GM18873 (cell line): ENCODE data around the gene USH1G.
"Not testable (repeated sequence)": the region's sequence is repeated elsewhere in the genome, so short reads cannot be mapped to it uniquely, and the experiment has no call there.

Source experiments
- ATAC-seq: cut with Tn5 transposase; IDR thresholded peaks from one replicate; pipeline ENCODE4 v1.9.1; 2021; ENCODE audit warnings: mild to moderate bottlenecking, moderate library complexity, moderate number of reproducible peaks; ENCODE audit not compliant: unreplicated experiment, low FRiP score

Gene USH1G

GRCh38 chr17:74922694-74923537, at the start of gene USH1G:
Gene USH1G, minus strand, starts transcription at chr17:74923255. Its CDS starts 182 bp downstream, at chr17:74923073.
- ATAC-seq, result no peak

- no peak for ATAC-seq
Observed at GRCh38 chr17:74972107-74972972, 49.3 kb upstream of the USH1G start, which contains the start of gene HID1. Gene HID1, minus strand, starts transcription at chr17:74972759. Its CDS starts 103 bp downstream, at chr17:74972656.

- no peak for ATAC-seq
Observed at GRCh38 chr17:74971842-74972106, 48.7 kb upstream of the USH1G start.

GRCh38 chr17:74971069-74971841, 48.2 kb upstream of the USH1G start:
- no peak for ATAC-seq

- no peak for ATAC-seq
Observed at GRCh38 chr17:74970395-74970794, 47.3 kb upstream of the USH1G start.

- not testable (repeated sequence) for ATAC-seq
Observed at GRCh38 chr17:74969501-74969900, 46.4 kb upstream of the USH1G start.

GRCh38 chr17:74968361-74968780, 45.3 kb upstream of the USH1G start:
- no peak for ATAC-seq

GRCh38 chr17:74964988-74965622, 42.0 kb upstream of the USH1G start:
- ATAC-seq, result no peak

- ATAC-seq, result no peak
Observed at GRCh38 chr17:74964246-74964761, 41.2 kb upstream of the USH1G start.

GRCh38 chr17:74963656-74964055, 40.6 kb upstream of the USH1G start:
- no peak for ATAC-seq

- ATAC-seq, result no peak
Observed at GRCh38 chr17:74962622-74963394, 39.8 kb upstream of the USH1G start.

GRCh38 chr17:74961657-74962350, 38.7 kb upstream of the USH1G start:
- no peak for ATAC-seq

- no peak for ATAC-seq
Observed at GRCh38 chr17:74960570-74961342, 37.7 kb upstream of the USH1G start.

GRCh38 chr17:74959826-74960515, 36.9 kb upstream of the USH1G start:
- no peak for ATAC-seq

- ATAC-seq, result no peak
Observed at GRCh38 chr17:74957935-74958740, 35.1 kb upstream of the USH1G start.

GRCh38 chr17:74956093-74956492, 33.0 kb upstream of the USH1G start:
- ATAC-seq, result no peak
